OCI-M2 (cell line): ENCODE measurements around the gene RPL39L.
"Not testable (repeated sequence)": the region's sequence is repeated elsewhere in the genome, so short reads cannot be mapped to it uniquely, and the experiment has no call there.

Experiments used
- DNase-seq: peaks from one replicate; lab custom pipeline; 2025; ENCODE audit not compliant: unreplicated experiment; lab: John Stamatoyannopoulos, UW

The RPL39L gene

GRCh38 chr3:187139126-187139894, at the start of gene RPL39L:
Gene RPL39L, minus strand, starts transcription at chr3:187139496. Its CDS starts 18,196 bp downstream, at chr3:187121300.
- DNase-seq, result peak; percentile 61

- DNase-seq, result no peak
These were observed 49.6 kb upstream of the RPL39L start for GRCh38 chr3:187188931-187189330.

GRCh38 chr3:187186801-187187421, 47.6 kb upstream of the RPL39L start:
- DNase-seq, result no peak

GRCh38 chr3:187186375-187186774, 47.1 kb upstream of the RPL39L start:
- DNase-seq, result no peak

- no peak for DNase-seq
These were observed 46.5 kb upstream of the RPL39L start for GRCh38 chr3:187185759-187186158.

GRCh38 chr3:187183903-187184302, 44.6 kb upstream of the RPL39L start:
- DNase-seq, result no peak

GRCh38 chr3:187183210-187183862, 44.0 kb upstream of the RPL39L start:
- DNase-seq, result no peak

GRCh38 chr3:187181454-187182170, 42.3 kb upstream of the RPL39L start:
- DNase-seq, result no peak

GRCh38 chr3:187172929-187173328, 33.6 kb upstream of the RPL39L start:
- no peak for DNase-seq

- not testable (repeated sequence) for DNase-seq
These were observed 31.6 kb upstream of the RPL39L start for GRCh38 chr3:187170911-187171310.

- DNase-seq, result no peak
These were observed 30.1 kb upstream of the RPL39L start for GRCh38 chr3:187169231-187169960.

GRCh38 chr3:187167777-187168176, 28.5 kb upstream of the RPL39L start:
- DNase-seq, result no peak

GRCh38 chr3:187166750-187167149, 27.5 kb upstream of the RPL39L start:
- DNase-seq, result no peak

- DNase-seq, result no peak
These were observed 25.8 kb upstream of the RPL39L start for GRCh38 chr3:187165144-187165543.

GRCh38 chr3:187162265-187162953, 23.1 kb upstream of the RPL39L start:
- DNase-seq, result no peak

- no peak for DNase-seq
These were observed 22.3 kb upstream of the RPL39L start for GRCh38 chr3:187161556-187161955.

- DNase-seq, result no peak
These were observed 11.3 kb upstream of the RPL39L start for GRCh38 chr3:187150599-187150998.

GRCh38 chr3:187150186-187150585, 10.9 kb upstream of the RPL39L start:
- DNase-seq, result no peak

- no peak for DNase-seq
These were observed 7.1 kb upstream of the RPL39L start for GRCh38 chr3:187146389-187146788.
